Neural cell (in vitro differentiated cells): Measurements from ENCODE around the gene TLE7. TPM values are rescaled to one million over a fixed set of nuclear protein-coding genes. Genes with fewer than 3 reads are reported as not detected.

ENCODE experiments used
- H2AFZ ChIP-seq: fragments of 200-600, 300-800 bp; sonication (generic), shearing (Covaris generic); 2 replicates; pipeline ENCODE4 v1.6.0; 2014; ENCODE audit warnings: low read depth, mild to moderate bottlenecking, antibody characterized with exemption, low read length, moderate library complexity
- H3F3A ChIP-seq: fragments of 200-600 bp; shearing (Covaris generic); 2 replicates; pipeline ENCODE4 v1.6.1; 2016; ENCODE audit warnings: mild to moderate bottlenecking, moderate library complexity, mixed read lengths, antibody characterized with exemption, low read length; ENCODE audit not compliant: insufficient read depth, poor library complexity, severe bottlenecking
- H3K27ac ChIP-seq: fragments of 200-600, 300-800 bp; sonication (generic), shearing (Covaris generic); 2 replicates; pipeline ENCODE4 v1.5.1; 2014; ENCODE audit warnings: mild to moderate bottlenecking, low read length, moderate library complexity
- H3K27me3 ChIP-seq: fragments of 300-800, 200-600 bp; sonication (generic), shearing (Covaris generic); 2 replicates; pipeline ENCODE4 v1.6.0; 2014; ENCODE audit warnings: mild to moderate bottlenecking, low read depth, low read length, moderate library complexity; ENCODE audit not compliant: insufficient read depth
- H3K36me3 ChIP-seq: fragments of 300-800, 200-600 bp; sonication (generic), shearing (Covaris generic); 2 replicates; pipeline ENCODE4 v1.5.1; 2014; ENCODE audit warnings: mild to moderate bottlenecking, antibody characterized with exemption, low read length, moderate library complexity; ENCODE audit not compliant: insufficient read depth
- H3K4me2 ChIP-seq: fragments of 300-800, 200-600 bp; sonication (generic), shearing (Covaris generic); 2 replicates; pipeline ENCODE4 v1.6.0; 2014; ENCODE audit warnings: mild to moderate bottlenecking, low read length
- H3K4me3 ChIP-seq: fragments of 300-800, 200-600 bp; sonication (generic), shearing (Covaris generic); 2 replicates; pipeline ENCODE4 v1.5.1; 2014; ENCODE audit warnings: mild to moderate bottlenecking, low read length, moderate library complexity
- H3K79me2 ChIP-seq: fragments of 200-600 bp; shearing (Covaris generic); replicated peaks from 2 replicates; pipeline ENCODE4 v1.6.0; 2014; ENCODE audit warnings: mild to moderate bottlenecking, low read length, moderate library complexity; ENCODE audit not compliant: insufficient read depth
- H3K9ac ChIP-seq: fragments of 300-800, 200-600 bp; sonication (generic), shearing (Covaris generic); 2 replicates; pipeline ENCODE4 v1.6.1; 2016; ENCODE audit warnings: mild to moderate bottlenecking, low read length, mixed read lengths
- H3K9me2 ChIP-seq: fragments of 200-600 bp; shearing (Covaris generic); 2 replicates; pipeline ENCODE4 v1.6.1; 2016; ENCODE audit warnings: mild to moderate bottlenecking, low read length, mixed read lengths; ENCODE audit not compliant: insufficient read depth
- H3K9me3 ChIP-seq: fragments of 200-600, 300-800 bp; sonication (generic), shearing (Covaris generic); 2 replicates; pipeline ENCODE4 v1.6.1; 2016; ENCODE audit warnings: mild to moderate bottlenecking, mixed run types, low read length, moderate library complexity, mixed read lengths
- H4K20me1 ChIP-seq: fragments of 200-600 bp; shearing (Covaris generic); 2 replicates; pipeline ENCODE4 v1.6.1; 2016; ENCODE audit warnings: mild to moderate bottlenecking, mixed run types; ENCODE audit not compliant: insufficient read depth
- CTCF ChIP-seq: fragments of 450-650 bp; IDR thresholded peaks from 2 replicates; pipeline ENCODE4 v1.5.1; 2014; ENCODE audit warnings: antibody characterized with exemption, mild to moderate bottlenecking, moderate library complexity; ENCODE audit not compliant: poor library complexity, severe bottlenecking
- EP300 ChIP-seq: fragments of 450-650 bp; conservative IDR thresholded peaks from 2 replicates; pipeline ENCODE4 v1.6.1; 2014; ENCODE audit warnings: antibody characterized with exemption, mild to moderate bottlenecking, moderate library complexity; ENCODE audit not compliant: poor library complexity, severe bottlenecking
- EZH2 ChIP-seq: fragments of 200-600, 300-800 bp; shearing (Covaris generic), sonication (generic); IDR thresholded peaks from 2 replicates; pipeline ENCODE4 v1.6.1; 2014; ENCODE audit warnings: antibody characterized with exemption, low read length, borderline replicate concordance, mild to moderate bottlenecking; ENCODE audit not compliant: insufficient read depth, poor library complexity, severe bottlenecking
- MXI1 ChIP-seq: fragments of 450-650 bp; conservative IDR thresholded peaks from 2 replicates; pipeline ENCODE4 v1.6.1; 2014; ENCODE audit warnings: antibody characterized with exemption, mild to moderate bottlenecking; ENCODE audit not compliant: poor library complexity, severe bottlenecking
- POLR2AphosphoS5 ChIP-seq: IDR thresholded peaks from 2 replicates; pipeline ENCODE4 v1.6.1; 2012
- RAD21 ChIP-seq: fragments of 450-650 bp; conservative IDR thresholded peaks from 2 replicates; pipeline ENCODE4 v1.6.1; 2014; ENCODE audit warnings: antibody characterized with exemption, mild to moderate bottlenecking, moderate library complexity
- REST ChIP-seq: IDR thresholded peaks from 2 replicates; pipeline ENCODE4 v1.6.1; 2012; ENCODE audit warnings: borderline replicate concordance
- SMC3 ChIP-seq: fragments of 450-650 bp; conservative IDR thresholded peaks from 2 replicates; pipeline ENCODE4 v1.6.1; 2014; ENCODE audit warnings: antibody characterized with exemption, mild to moderate bottlenecking, moderate library complexity; ENCODE audit not compliant: poor library complexity
- TAF1 ChIP-seq: IDR thresholded peaks from 2 replicates; pipeline ENCODE4 v1.6.1; 2012; ENCODE audit warnings: low read depth
- polyA plus RNA-seq: library from polyadenylated mRNA; depleted of rRNA; stranded (reverse); fragments of >200 nt; gene quantifications from 2 replicates; pipeline ENCODE4 v1.2.3, GENCODE V29; 2014

TLE7 gene
- polyA plus RNA-seq, 1 donor from 2014 or later, result not detected

GRCh38 chr16:71399801-71400563 is 41.9 kb downstream of the TLE7 start (continued):
- TF ChIP-seq REST (no peak), RAD21 (no peak)

GRCh38 chr16:71396594-71396993 is 45.3 kb downstream of the TLE7 start:
- no peaks in the 10 kb centered on the region for H3K79me2 ChIP-seq
- no peak overlapping the region for H3K27ac ChIP-seq
- no peaks in the 10 kb centered on the region for H3K9me3 ChIP-seq
- TF ChIP-seq CTCF (no peak), RAD21 (no peak), REST (no peak), POLR2AphosphoS5 (no peak), TAF1 (no peak), EZH2 (no peak), SMC3 (no peak), EP300 (no peak), MXI1 (no peak)
- no peaks in the 10 kb centered on the region for H3K36me3 ChIP-seq
- no peak overlapping the region for H3K4me2 ChIP-seq
- H3K9me2 ChIP-seq, result no peaks in the 10 kb centered on the region
- H3K4me3 ChIP-seq, result no peak overlapping the region
- no peak overlapping the region for H2AFZ ChIP-seq
- H3K9ac ChIP-seq, result no peak overlapping the region
- no peaks in the 10 kb centered on the region for H4K20me1 ChIP-seq
- H3K27me3 ChIP-seq, result no peaks in the 10 kb centered on the region
- H3F3A ChIP-seq, result no peaks in the 10 kb centered on the region
